ENCODE data around the gene MRAS.
"Not testable (repeated sequence)": the region's sequence is repeated elsewhere in the genome, so short reads cannot be mapped to it uniquely, and the experiment has no call there.

Gene MRAS

GRCh38 chr3:138389841-138390581 lies 41.6 kb downstream of the MRAS start:
- DNase-seq (ENCODE audit: low read depth), result no peak

DNA sequence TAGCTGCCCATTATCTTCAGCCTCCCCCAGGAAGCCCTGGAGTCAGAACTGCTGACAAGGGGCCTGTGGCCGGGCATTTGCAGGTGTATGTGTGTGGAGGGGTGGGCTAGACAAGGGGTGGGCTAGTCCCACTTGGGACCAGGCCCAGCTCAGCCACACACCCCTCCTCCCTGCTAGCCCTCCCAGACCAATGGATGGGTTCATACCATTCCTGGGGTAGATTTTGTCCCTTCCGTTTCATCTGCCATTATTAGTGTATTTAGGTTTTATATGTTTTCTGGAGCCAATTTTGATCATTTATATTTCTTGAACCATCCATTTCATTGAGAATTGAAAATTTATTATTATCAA lies 42.2 kb downstream of the MRAS start:
- no peak for DNase-seq (ENCODE audit: low read depth)

DNA sequence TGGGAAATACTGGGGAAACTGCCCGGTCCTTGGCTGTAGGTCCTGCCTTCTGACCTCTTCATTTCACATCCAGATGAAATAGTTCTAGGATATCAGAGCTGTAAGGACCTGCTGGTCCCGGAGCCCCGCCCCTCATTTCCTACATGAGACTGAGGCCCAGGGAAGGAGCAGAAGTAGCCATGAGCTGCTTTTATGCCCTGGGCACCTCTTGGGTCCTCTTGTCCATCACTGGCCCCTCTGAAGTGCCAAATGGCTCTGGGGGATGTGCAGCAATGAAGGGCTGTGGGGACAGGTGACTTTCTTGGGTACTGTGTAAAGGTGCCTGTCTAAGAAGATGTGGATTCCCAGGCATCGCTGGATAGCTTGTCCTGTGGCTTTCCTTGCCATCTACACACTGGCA lies 45.8 kb downstream of the MRAS start:
- no peak for DNase-seq (ENCODE audit: low read depth)

DNA sequence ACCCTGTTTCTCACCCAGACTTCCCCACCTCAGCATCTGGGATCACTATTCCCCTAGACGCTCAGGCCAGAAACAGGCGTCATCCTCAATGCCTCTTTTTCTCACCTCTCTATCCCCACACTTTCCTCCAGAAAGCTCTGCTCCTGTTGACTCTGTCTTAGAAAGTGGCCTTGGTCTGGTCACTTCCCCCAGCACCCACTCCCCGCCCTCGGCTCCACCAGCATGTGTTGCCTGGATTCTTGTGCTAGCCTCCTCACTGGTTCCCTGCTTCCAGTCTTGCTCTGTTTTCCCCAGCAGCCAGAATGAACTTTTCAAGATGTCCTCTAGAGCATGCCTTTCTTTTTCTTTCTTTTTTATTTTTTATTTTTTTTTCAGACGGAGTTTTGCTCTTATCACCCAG lies 46.3 kb downstream of the MRAS start:
- no peak for DNase-seq (ENCODE audit: low read depth)

DNA sequence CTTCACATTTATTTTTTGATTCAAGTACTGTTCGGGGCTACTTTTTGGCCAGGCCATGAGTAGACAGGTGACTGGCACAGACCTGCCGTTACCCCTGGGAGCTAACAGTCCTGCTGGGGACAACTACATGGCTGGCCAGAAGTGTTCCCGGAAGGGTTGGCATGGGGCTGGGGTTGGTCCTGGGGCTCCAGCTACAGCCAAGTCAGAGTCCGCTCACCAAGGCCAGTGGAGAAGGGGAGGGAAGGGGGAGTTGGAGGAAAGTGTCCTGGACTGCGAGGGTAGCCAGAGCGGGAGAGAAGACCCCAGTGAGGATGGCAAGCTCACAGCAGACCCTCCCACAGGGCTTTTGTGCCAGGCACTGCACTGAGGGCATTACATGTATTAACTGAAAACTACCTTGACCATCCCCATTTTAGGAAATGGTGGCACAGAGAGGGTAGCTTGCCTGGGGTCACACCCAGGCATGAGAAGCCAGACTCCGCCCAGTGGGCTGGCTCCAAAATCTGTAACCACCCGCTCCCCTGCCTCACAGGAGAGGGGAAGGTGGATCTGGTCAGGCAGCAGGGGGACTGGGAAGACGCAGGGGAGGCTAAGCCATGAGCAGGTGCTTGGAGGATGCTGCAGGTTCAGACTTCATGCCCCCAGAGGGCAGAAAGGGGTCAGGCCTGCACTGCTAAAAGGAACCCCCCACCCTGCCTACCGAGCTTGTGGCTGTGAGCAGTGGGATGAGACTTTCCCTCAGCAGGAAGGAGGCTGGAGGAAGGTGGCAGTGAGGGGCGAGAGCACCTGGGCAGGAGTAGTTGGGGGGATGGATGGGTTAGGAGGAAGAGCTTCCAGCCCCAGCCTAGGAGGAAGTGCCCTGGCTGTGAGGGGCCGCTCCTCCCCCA lies 47.7 kb downstream of the MRAS start:
- no peak for DNase-seq (ENCODE audit: low read depth)

DNA sequence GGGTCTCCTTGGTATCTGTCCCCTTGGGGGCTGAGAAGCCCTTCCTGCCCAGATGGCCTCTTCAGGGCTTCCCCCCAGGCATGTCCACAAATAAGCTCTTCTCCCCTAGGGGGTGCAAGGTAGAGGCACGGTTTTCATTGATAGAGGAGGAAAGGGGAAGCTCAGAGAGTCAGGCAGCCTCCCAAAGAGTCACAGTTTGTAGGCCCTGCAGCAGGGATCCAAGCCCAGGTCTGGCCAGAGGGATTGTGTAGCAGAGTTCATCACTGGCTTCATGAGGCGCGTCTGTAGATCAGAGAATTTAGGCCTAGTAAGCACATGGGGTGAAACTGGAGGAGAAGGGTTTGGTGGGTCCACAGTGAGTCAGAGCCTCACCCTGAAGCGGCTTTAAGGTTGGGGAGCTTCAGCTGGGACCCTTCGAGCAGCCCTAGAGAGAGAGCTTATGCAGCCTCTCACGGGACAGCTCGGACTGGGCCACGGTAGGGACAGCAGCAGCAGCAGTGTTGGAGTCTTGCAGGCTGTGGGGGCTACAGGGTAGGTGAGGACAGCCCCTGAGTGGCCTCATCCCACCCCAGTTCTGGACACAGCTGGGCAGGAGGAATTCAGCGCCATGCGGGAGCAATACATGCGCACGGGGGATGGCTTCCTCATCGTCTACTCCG lies 48.5 kb downstream of the MRAS start:
- no peak for DNase-seq (ENCODE audit: low read depth)

- no peak for DNase-seq (ENCODE audit: low read depth)
These were observed 49.6 kb downstream of the MRAS start for GRCh38 chr3:138397983-138398382.

DNA sequence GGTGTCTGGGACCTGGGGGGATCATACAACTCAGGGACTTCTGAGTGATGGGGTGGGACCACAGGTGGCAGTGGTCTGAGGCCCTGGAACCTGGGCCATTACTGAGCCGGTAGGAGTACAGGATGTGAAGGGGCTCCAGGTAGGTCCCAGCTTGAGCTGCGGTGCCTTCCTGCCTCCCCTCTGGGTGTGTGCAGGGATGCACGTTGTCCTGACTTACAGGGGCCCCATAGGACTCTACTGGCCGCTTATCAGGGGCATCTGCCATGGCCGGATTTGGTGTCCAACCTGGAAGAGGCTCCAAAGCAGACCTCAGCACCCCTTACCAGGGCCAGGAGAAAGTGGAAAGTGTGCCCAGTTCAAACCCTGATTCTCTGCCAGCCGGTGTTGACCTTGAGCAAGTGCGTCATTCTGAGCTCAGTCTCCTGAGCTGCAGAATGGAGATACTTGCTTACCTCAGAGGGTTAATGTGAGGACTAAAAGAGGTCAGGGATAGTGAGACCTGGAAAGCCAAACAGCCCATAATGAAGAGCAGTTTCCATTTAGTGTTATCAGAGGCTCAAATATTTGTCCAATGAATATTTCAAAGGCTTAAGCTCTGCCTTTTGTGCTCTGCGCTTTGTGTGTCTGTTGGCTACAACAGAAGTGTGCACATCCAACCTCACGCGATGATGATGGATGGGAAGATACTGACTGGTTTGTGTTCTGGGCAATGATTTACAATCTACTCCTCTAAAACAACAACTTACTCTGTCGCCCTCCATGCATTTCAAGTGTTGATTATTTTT lies 50.6 kb downstream of the MRAS start:
- DNase-seq (ENCODE audit: low read depth), result no peak

GRCh38 chr3:138399766-138400165 lies 51.4 kb downstream of the MRAS start:
- DNase-seq (ENCODE audit: low read depth), result no peak

GRCh38 chr3:138400651-138401070 lies 52.3 kb downstream of the MRAS start:
- DNase-seq (ENCODE audit: low read depth), result no peak

GRCh38 chr3:138401834-138402233 lies 53.5 kb downstream of the MRAS start:
- no peak for DNase-seq (ENCODE audit: low read depth)

DNA sequence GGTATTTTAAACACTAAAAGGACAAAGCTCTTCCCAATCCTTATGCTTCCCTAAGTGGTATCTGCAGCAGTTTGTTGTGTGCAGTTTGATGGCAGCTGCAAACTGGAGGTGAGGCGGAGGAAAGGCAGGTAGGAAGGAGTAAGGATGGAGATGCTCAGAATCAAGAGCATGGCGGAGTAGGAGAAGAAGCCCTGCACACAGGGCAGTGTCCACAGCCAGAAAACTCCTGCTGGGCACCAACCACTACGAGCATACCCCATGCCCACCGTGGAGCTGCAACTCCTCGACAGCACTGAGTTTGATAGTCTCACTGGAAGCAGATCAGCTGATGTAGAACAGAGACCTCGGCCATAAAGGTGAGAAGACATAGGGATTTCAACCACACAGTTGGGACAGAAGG lies 55.7 kb downstream of the MRAS start:
- DNase-seq (ENCODE audit: low read depth), result no peak

- no peak for DNase-seq (ENCODE audit: low read depth)
These were observed 56.6 kb downstream of the MRAS start for GRCh38 chr3:138405001-138405400.

- no peak for DNase-seq (ENCODE audit: low read depth)
These were observed 57.1 kb downstream of the MRAS start for GRCh38 chr3:138405486-138405885.

- DNase-seq (ENCODE audit: low read depth), result no peak
These were observed 58.2 kb downstream of the MRAS start for GRCh38 chr3:138406606-138407005.

GRCh38 chr3:138407236-138407907 lies 59.0 kb downstream of the MRAS start:
- DNase-seq (ENCODE audit: low read depth), result no peak

GRCh38 chr3:138408751-138409570 lies 60.6 kb downstream of the MRAS start:
- DNase-seq (ENCODE audit: low read depth), result no peak

- DNase-seq (ENCODE audit: low read depth), result no peak
These were observed 64.6 kb downstream of the MRAS start for GRCh38 chr3:138412821-138413551.

GRCh38 chr3:138416236-138416635 lies 67.9 kb downstream of the MRAS start:
- not testable (repeated sequence) for DNase-seq (ENCODE audit: low read depth)

GRCh38 chr3:138417559-138417982 lies 69.2 kb downstream of the MRAS start:
- peak; percentile 35 for DNase-seq (ENCODE audit: low read depth)
